ENCODE data around the gene PRKX.
"Not testable (repeated sequence)": the region's sequence is repeated elsewhere in the genome, so short reads cannot be mapped to it uniquely, and the experiment has no call there.

The PRKX gene

DNA sequence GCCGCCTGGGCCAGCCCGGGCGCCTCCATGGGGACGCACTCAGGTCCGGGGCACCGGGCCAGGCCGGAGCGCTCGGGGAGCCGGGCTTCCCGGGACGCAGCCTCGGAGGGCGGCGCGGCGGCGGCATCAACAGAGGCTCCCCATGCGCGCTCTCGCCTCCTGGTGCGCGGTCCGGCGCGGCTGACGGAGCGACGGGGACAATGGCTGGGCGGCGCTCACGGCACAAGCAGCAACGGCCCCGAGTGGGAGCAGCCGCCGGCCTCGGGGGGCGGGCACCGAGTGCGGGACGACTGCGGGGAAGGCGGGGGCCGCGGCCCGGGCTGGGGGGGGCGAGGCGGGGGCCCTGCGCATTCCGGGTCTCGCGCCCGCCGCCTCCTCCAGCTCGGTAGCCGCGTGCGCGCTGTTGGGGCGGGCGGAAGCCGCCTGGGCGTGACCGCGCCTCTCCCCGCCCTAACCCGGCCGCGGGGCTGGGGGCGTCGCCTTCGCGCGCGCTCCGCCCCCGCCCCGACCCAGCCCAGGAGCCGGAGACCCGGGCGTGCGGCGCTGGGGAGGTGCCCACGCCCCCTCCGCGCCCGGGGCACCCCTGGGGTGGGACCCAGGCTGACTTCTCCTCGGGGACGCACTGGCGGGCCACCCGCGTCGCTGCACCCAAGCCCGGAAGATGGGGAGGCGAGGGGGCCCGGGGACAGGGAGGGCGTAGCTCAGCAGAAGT lies at the start of gene PRKX:
Gene PRKX (minus strand): TSS at position 425 of the 712 bp plus-strand sequence. CDS start 396 bp downstream, at position 29.
- peak; percentile 17 to 42 for DNase-seq (ENCODE audit: low read depth in 2 of 2)

GRCh38 chrX:3763111-3763510 lies 49.7 kb upstream of the PRKX start:
- DNase-seq (ENCODE audit: low read depth in 2 of 2): no peak

- no peak for DNase-seq (ENCODE audit: low read depth in 2 of 2)
Observed at GRCh38 chrX:3757510-3758025, 44.1 kb upstream of the PRKX start.

DNA sequence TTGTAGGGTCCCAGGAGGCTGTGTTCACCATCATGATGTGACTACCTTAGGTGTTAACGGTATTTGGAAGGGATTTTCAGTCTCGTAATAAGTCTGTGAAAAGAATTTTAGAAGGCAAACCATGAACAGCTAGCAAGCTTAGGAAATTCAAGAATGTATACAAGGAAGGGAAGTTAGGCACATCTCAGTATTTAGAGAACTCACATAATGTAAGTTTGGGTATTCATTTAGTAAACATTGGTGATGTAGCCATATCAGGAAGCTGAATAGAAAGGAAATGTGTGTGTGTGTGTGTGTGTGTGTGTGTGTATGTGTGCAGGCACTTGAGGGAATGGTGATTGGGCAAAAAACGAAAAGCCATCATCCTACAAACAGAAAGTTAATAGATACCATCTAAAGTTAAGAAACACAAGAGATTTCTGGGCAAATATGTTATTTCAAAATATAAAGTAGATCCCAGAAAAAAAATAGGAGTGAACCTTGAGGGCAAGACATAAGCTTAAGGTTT lies 34.7 kb upstream of the PRKX start:
- DNase-seq (ENCODE audit: low read depth in 2 of 2): no peak

DNA sequence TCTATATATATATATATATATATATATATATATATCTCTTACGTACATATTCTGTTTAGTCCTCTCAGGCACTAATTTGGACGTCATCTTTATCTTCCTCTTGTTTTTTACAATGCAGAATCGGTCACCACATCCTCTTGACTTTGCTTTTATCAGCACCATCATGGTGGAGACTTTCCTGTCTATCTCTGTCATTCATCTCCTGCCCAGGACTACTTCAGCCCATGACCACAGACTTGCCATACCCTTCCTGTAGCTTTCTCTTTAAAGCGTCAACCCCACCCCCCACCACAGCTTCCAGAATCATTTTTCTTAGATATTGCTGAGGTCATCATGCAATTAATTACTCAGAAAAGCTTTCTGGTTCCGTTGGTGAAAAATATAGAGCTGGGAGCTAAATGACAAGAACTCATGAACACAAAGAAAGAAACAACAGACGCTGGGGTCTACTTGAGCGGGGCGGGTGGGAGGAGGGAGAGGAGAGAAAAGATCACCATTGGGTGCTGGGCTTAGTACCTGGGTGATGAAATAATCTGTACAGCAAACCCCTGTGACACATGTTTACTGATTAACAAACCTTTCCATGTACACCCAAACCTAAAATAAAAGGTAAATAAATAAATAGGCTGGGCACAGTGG lies 30.5 kb upstream of the PRKX start:
- DNase-seq (ENCODE audit: low read depth in 2 of 2): peak in 1 of 2 experiments; percentile 11

DNA sequence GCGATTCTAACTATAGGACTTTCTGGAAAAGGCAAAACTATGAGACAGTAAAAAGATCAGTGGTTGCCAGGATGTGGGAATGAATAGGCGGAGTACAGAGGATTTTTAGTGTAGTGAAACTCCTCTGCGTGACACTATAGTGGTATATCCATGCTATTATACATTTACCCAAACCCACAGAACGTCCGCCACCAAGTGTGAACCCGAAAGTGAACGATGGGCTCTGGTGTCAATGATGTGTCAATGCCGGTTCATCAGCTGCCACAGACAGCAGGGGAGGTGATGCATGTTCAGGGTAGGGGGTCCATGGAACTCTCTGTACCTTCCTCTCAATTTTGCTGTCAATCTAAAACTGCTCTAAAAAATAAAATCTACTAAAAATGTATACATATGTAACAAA lies 27.5 kb upstream of the PRKX start:
- DNase-seq (ENCODE audit: low read depth in 2 of 2): not testable (repeated sequence)

DNA sequence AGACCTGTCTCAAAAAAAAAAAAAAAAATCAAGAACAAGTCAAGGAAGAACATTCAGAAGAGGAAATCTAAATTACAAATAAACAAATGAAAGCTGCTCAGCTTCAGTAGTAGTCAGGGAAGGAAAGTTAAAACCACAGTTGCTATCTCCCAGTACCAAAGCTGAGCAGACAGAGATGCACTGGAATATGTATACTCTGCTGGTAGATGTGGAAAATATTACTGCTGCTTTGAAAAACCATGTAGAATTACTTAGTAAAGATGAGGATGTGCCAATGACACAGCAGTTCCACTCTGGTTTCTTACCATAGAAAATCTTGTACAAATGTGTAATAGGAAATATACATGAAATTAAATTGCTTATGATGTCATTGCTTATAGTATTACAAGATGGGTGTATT lies 25.1 kb upstream of the PRKX start:
- DNase-seq (ENCODE audit: low read depth in 2 of 2): no peak

GRCh38 chrX:3736536-3736935 lies 23.1 kb upstream of the PRKX start:
- DNase-seq (ENCODE audit: low read depth in 2 of 2): not testable (repeated sequence)

GRCh38 chrX:3735891-3736290 lies 22.4 kb upstream of the PRKX start:
- not testable (repeated sequence) for DNase-seq (ENCODE audit: low read depth in 2 of 2)

- DNase-seq (ENCODE audit: low read depth in 2 of 2): not testable (repeated sequence)
Observed at GRCh38 chrX:3734456-3734855, 21.0 kb upstream of the PRKX start.

DNA sequence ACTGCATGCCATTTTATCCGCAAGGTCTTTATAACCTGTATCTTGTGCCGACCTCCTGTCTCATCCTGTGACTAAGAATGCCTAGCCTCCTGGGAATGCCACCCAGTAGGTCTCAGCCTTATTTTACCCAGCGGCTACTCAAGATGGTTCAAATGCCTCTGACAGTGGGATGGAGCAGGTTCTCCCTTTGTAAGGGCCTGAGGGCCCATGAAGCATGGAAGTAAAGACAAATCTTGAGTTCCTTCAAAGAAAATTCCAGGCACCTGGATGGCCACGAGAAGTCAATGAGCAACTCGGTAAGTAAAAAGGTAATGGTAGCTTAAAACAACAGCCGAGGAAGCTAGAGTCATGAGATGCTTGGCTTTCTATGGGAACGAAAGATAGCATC lies 19.6 kb upstream of the PRKX start:
- DNase-seq (ENCODE audit: low read depth in 2 of 2): no peak

DNA sequence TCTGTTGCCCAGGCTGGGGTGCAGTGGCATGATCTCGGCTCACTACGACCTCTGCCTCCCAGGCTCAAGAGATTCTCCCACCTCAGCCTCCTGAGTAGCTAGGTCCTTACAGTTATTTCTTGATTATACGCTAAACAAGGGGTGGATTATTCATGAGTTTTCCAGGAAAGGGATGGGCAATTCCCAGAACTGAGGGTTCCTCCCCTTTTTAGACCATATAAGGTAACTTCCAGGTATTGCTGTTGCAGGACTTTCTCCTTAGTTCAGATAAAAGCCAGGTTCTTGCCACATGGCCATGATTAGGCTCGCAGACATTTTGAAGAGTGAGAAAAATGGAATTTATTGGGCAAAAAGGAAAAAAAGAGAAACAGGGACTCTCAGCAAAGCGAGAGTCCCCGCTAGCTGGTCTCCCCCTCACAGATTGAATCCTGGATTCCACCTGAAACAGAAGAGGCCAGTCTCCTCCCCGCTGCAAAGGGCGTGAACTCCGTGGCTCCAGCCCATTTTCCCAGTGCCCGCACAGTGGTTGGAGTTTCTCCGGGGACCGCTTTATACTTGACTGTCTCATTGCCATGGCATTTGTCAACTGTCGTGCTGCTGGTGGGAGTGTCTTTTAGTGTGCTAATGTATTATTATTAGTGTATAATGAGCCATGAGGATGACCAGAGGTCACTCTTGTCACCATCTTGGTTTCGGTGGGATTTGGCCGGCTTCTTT lies 19.0 kb upstream of the PRKX start:
- DNase-seq (ENCODE audit: low read depth in 2 of 2): not testable (repeated sequence)

DNA sequence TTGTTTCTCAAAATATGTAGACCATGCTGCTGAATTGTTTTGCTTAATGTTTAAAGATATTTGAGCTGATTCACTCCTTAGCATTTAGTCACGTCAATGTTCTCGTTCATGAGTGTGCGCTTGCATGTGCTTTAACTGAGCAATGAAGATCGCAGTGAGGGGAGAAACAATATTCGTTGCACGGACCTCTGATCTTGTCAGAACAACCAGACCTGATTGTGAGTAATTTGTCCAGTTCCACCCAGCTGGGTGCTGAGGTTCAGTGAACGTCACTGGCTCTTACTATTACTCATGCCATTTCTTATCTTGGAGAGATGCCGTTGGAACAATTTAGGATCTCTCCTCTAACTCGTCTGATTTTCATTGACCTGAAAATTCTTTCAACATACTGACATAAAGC lies 15.0 kb upstream of the PRKX start:
- DNase-seq (ENCODE audit: low read depth in 2 of 2): no peak

GRCh38 chrX:3723460-3723859 lies 10.0 kb upstream of the PRKX start:
- DNase-seq (ENCODE audit: low read depth in 2 of 2): not testable (repeated sequence)

GRCh38 chrX:3717742-3718420 lies 4.4 kb upstream of the PRKX start:
- DNase-seq (ENCODE audit: low read depth in 2 of 2): no peak

GRCh38 chrX:3715921-3716320 lies 2.5 kb upstream of the PRKX start:
- DNase-seq (ENCODE audit: low read depth in 2 of 2): no peak

- DNase-seq (ENCODE audit: low read depth in 2 of 2): not testable (repeated sequence)
Observed at GRCh38 chrX:3714706-3715479, 1.4 kb upstream of the PRKX start.

- no peak for DNase-seq (ENCODE audit: low read depth in 2 of 2)
Observed at GRCh38 chrX:3713937-3714434, 537 bp upstream of the PRKX start.

- DNase-seq (ENCODE audit: low read depth in 2 of 2): no peak
Observed at GRCh38 chrX:3712870-3713224, 602 bp downstream of the PRKX start.

- DNase-seq (ENCODE audit: low read depth in 2 of 2): no peak
Observed at GRCh38 chrX:3712051-3712869, 1.2 kb downstream of the PRKX start.
